Nephron (organoid): ENCODE data around the gene MRPL4.
A peak's percentile ranks its signal among the peaks of the same experiment; 100 is the strongest.

Source experiments
- H3K27ac Mint-ChIP-seq, 3 experiments: 2 replicates each; pipeline ENCODE4 v1.8.0; 2020; ENCODE audit warnings: mixed read lengths in 3 of 3, mild to moderate bottlenecking in 2 of 3, moderate library complexity in 1 of 3
- H3K27me3 Mint-ChIP-seq: 2 replicates; pipeline ENCODE4 v1.8.0; 2021; ENCODE audit warnings: low read depth, mild to moderate bottlenecking, moderate library complexity, mixed read lengths
- H3K36me3 Mint-ChIP-seq: 2 replicates; pipeline ENCODE4 v1.8.0; 2020; ENCODE audit warnings: low read depth, mixed read lengths
- H3K4me1 Mint-ChIP-seq: 2 replicates; pipeline ENCODE4 v1.8.0; 2020; ENCODE audit warnings: mixed read lengths
- H3K4me3 Mint-ChIP-seq, 3 experiments: 2 replicates each; pipeline ENCODE4 v1.8.0; 2020; ENCODE audit warnings: mild to moderate bottlenecking in 3 of 3, mixed read lengths in 3 of 3, moderate library complexity in 2 of 3
- H3K9me3 Mint-ChIP-seq: 2 replicates; pipeline ENCODE4 v1.8.0; 2020; ENCODE audit warnings: mixed read lengths
- CTCF ChIP-seq, 3 experiments: fragments of 200-600 bp; sonication (generic); IDR thresholded peaks; one replicate each; pipeline ENCODE4 v1.5.0; 2021; ENCODE audit warnings: antibody characterized with exemption in 3 of 3; ENCODE audit not compliant: unreplicated experiment in 3 of 3

MRPL4 gene

GRCh38 chr19:10254244-10254643 is 2.2 kb downstream of the MRPL4 start:
- H3K4me1 Mint-ChIP-seq: peaks cover 14% of the 10 kb centered on the region
- no peak overlapping the region for H3K27ac Mint-ChIP-seq
- peaks cover 40% of the 10 kb centered on the region for H3K36me3 Mint-ChIP-seq
- TF ChIP-seq CTCF (IDR thresholded peaks at IDR 0.05; ENCODE audit: unreplicated experiment in 3 of 3): no peak
- H3K27me3 Mint-ChIP-seq: no peaks in the 10 kb centered on the region
- peak overlapping the region; percentile 54 to 100 (median 74) for H3K4me3 Mint-ChIP-seq
- H3K9me3 Mint-ChIP-seq: no peaks in the 10 kb centered on the region

- H3K27me3 Mint-ChIP-seq: no peaks in the 10 kb centered on the region
- H3K36me3 Mint-ChIP-seq: peaks cover 40% of the 10 kb centered on the region
- no peak overlapping the region for H3K27ac Mint-ChIP-seq
- peaks cover 10% of the 10 kb centered on the region for H3K4me1 Mint-ChIP-seq
- H3K4me3 Mint-ChIP-seq: peak overlapping the region; percentile 55 to 65 (median 64)
- TF ChIP-seq CTCF (IDR thresholded peaks at IDR 0.05; ENCODE audit: unreplicated experiment in 3 of 3): no peak
- H3K9me3 Mint-ChIP-seq: no peaks in the 10 kb centered on the region
Measured at GRCh38 chr19:10255358-10255757, 3.3 kb downstream of the MRPL4 start.

DNA sequence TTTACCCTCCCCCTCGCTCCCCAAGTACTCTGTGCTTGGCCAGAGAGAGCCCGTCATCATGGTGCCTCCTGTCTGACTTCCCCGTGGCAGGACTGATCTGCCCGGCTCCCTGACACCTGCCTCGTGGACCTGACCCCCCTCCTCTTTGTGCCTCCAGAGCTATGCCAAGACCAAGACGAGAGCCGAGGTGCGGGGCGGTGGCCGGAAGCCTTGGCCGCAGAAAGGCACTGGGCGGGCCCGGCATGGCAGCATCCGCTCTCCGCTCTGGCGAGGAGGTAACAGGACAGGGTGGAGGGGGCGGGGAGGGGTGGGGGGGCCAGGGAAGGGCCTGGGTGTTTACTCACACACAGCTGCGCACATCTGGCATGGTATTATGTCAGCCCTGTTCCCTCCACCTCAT is 4.5 kb downstream of the MRPL4 start:
- Mint-ChIP-seq H3K27me3 (no peaks in the 10 kb centered on the region), H3K4me3 (no peak overlapping the region), H3K4me1 (peaks cover 8% of the 10 kb centered on the region), H3K9me3 (no peaks in the 10 kb centered on the region), H3K27ac (no peak overlapping the region), H3K36me3 (peaks cover 40% of the 10 kb centered on the region)
- no peak for TF ChIP-seq CTCF (IDR thresholded peaks at IDR 0.05; ENCODE audit: unreplicated experiment in 3 of 3)

GRCh38 chr19:10256970-10257615 is 5.1 kb downstream of the MRPL4 start:
- Mint-ChIP-seq H3K4me3 (peak overlapping the region in 2 of 3 experiments; percentile 3 to 53), H3K27me3 (no peaks in the 10 kb centered on the region), H3K9me3 (no peaks in the 10 kb centered on the region), H3K36me3 (peaks cover 37% of the 10 kb centered on the region), H3K4me1 (peaks cover 4% of the 10 kb centered on the region), H3K27ac (no peak overlapping the region)
- TF ChIP-seq CTCF (IDR thresholded peaks at IDR 0.05; ENCODE audit: unreplicated experiment in 3 of 3): no peak

DNA sequence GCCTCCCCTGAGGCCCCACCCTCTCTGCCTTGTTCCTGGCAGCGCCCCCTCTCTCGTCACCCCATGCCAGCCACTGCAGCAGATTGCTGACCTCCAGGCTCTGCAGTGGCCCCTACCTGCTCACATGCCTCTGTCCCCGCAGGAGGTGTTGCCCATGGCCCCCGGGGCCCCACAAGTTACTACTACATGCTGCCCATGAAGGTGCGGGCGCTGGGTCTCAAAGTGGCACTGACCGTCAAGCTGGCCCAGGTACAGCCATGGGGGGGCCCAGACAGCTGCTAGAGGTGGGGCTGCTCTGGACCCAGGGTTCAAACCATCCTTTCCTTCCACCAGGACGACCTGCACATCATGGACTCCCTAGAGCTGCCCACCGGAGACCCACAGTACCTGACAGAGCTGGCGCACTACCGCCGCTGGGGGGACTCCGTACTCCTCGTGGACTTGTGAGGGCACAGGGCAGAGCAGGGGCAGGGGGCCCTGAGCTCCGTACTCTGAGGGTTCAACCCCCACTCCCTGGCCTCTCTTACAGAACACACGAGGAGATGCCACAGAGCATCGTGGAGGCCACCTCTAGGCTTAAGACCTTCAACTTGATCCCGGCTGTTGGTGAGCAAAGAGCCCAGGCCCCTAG is 6.2 kb downstream of the MRPL4 start:
- H3K4me3 Mint-ChIP-seq: no peak overlapping the region
- H3K27ac Mint-ChIP-seq: no peak overlapping the region
- no peaks in the 10 kb centered on the region for H3K9me3 Mint-ChIP-seq
- H3K27me3 Mint-ChIP-seq: no peaks in the 10 kb centered on the region
- peaks cover 37% of the 10 kb centered on the region for H3K36me3 Mint-ChIP-seq
- no peak for TF ChIP-seq CTCF (IDR thresholded peaks at IDR 0.05; ENCODE audit: unreplicated experiment in 3 of 3)
- H3K4me1 Mint-ChIP-seq: no peaks in the 10 kb centered on the region
